GM12874 (cell line): Measurements from ENCODE around the gene MGAT5B.

Experiments used
- CTCF ChIP-seq: IDR thresholded peaks from 2 replicates; pipeline ENCODE4 v1.5.1; 2011; ENCODE audit warnings: low read depth, mild to moderate bottlenecking, control low read depth, low read length, moderate library complexity; ENCODE audit not compliant: insufficient read depth

MGAT5B gene

DNA sequence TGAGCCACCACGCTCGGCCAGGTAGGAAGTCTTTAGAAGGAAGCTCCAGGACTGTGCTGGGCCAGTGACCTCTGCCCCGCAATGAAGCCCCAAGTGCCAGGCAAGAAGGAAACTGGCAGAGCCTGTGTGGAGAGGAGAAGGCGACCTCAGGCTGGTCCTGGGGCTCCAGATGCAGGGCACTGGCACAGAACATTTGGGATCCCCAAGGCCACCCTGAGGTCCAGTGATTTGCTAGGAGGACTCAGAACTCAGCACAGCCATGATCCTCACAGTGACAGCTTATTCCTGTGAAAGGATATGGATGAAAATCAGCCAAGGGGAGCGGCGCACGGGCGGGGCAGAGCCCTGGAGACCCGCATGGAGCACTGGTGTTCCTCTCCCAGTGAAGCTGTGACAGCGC is 24.1 kb downstream of the MGAT5B start:
- no peak for TF ChIP-seq CTCF

- TF ChIP-seq CTCF = no peak
Measured at GRCh38 chr17:76893623-76894334, 25.6 kb downstream of the MGAT5B start.

DNA sequence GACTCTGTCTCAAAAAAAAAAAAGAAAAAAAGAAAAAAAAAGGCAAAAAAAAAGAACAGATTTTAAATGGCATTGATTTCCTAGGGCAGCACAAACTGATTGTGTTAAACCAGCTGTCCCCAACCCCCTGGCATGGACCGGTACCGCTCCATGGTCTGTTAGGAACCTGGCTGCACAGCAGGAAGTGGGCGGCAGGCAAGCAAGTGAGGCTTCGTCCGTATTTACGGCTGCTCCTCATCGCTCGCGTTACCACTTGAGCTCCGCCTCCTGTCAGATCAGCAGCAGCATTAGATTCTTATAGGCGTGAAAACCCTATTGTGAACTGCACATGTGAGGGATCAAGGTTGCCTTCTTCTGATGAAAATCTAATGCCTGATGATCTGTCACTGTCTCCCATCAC is 26.6 kb downstream of the MGAT5B start:
- no peak for TF ChIP-seq CTCF

DNA sequence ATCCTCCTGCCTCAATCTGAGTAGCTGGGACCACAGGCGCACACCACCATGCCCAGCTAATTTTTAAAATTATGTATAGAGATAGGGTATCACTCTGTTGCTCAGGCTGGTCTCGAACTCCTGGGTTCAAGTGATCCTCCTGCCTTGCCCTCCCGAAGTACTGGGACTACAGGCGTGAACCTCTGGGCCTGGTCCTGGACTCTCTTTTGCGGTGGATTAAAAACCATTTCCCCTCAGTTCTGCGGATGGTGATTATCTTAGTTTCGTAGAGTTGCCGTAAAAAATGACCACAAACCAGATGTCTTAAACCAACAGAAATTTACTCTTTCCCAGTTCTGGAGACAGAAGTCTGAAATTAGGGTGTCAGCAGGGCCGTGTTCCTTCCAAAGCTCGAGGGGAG is 28.8 kb downstream of the MGAT5B start:
- no peak for TF ChIP-seq CTCF

- TF ChIP-seq CTCF = no peak
Measured at GRCh38 chr17:76899414-76899813, 31.2 kb downstream of the MGAT5B start.

- no peak for TF ChIP-seq CTCF
Measured at GRCh38 chr17:76900723-76901122, 32.5 kb downstream of the MGAT5B start.

- no peak for TF ChIP-seq CTCF
Measured at GRCh38 chr17:76901542-76902197, 33.5 kb downstream of the MGAT5B start.
